H9 (cell line): ENCODE data around the gene GAS2. TPM values are rescaled to one million over a fixed set of nuclear protein-coding genes. Genes with fewer than 3 reads are reported as not detected.

Source experiments
- DNase-seq: peaks from one replicate; pipeline ENCODE4 v3.0.0-alpha.2; 2017
- H2AFZ ChIP-seq: one replicate; pipeline ENCODE4 v1.6.1; 2013; ENCODE audit warnings: mild to moderate bottlenecking, low read length, control low read depth, moderate library complexity
- H2AK5ac ChIP-seq: 2 replicates; pipeline ENCODE4 v1.6.1; 2013; ENCODE audit warnings: low read length, control low read depth, mixed read lengths; ENCODE audit not compliant: insufficient read length
- H2BK120ac ChIP-seq: one replicate; pipeline ENCODE4 v1.6.1; 2013; ENCODE audit warnings: low read depth, mild to moderate bottlenecking, low read length, control low read depth, inconsistent platforms; ENCODE audit not compliant: poor library complexity, severe bottlenecking
- H2BK12ac ChIP-seq: 2 replicates; pipeline ENCODE4 v1.6.1; 2013; ENCODE audit warnings: low read length, control low read depth, mixed read lengths, low read depth; ENCODE audit not compliant: insufficient read length
- H2BK15ac ChIP-seq: 2 replicates; pipeline ENCODE4 v1.6.1; 2013; ENCODE audit warnings: low read depth, low read length, control low read depth
- H2BK20ac ChIP-seq: one replicate; pipeline ENCODE4 v1.6.1; 2013; ENCODE audit warnings: low read depth, mild to moderate bottlenecking, low read length, control low read depth, inconsistent platforms; ENCODE audit not compliant: poor library complexity, severe bottlenecking
- H2BK5ac ChIP-seq: 2 replicates; pipeline ENCODE4 v1.6.1; 2013; ENCODE audit warnings: low read length, control low read depth, mixed read lengths; ENCODE audit not compliant: insufficient read length
- H3K14ac ChIP-seq: 2 replicates; pipeline ENCODE4 v1.6.1; 2013; ENCODE audit warnings: low read length, control low read depth; ENCODE audit not compliant: insufficient read depth
- H3K18ac ChIP-seq: 2 replicates; pipeline ENCODE4 v1.6.1; 2013; ENCODE audit warnings: low read depth, mild to moderate bottlenecking, mixed read lengths, low read length, control low read depth; ENCODE audit not compliant: insufficient read length
- H3K23ac ChIP-seq: 2 replicates; pipeline ENCODE4 v1.6.1; 2013; ENCODE audit warnings: low read length, control low read depth, mixed read lengths, low read depth; ENCODE audit not compliant: insufficient read length
- H3K23me2 ChIP-seq: 2 replicates; pipeline ENCODE4 v1.6.1; 2013; ENCODE audit warnings: low read depth, mild to moderate bottlenecking, mixed read lengths, low read length, control low read depth; ENCODE audit not compliant: insufficient read length, poor library complexity, severe bottlenecking
- H3K27ac ChIP-seq: 2 replicates; pipeline ENCODE4 v1.5.1; 2013; ENCODE audit warnings: low read length, control low read depth, mixed read lengths, low read depth; ENCODE audit not compliant: insufficient read length
- H3K27me3 ChIP-seq: 2 replicates; pipeline ENCODE4 v1.6.1; 2013; ENCODE audit warnings: low read length, control low read depth, inconsistent platforms; ENCODE audit not compliant: insufficient read depth
- H3K4ac ChIP-seq: 2 replicates; pipeline ENCODE4 v1.6.1; 2013; ENCODE audit warnings: low read depth, mild to moderate bottlenecking, control low read depth, inconsistent platforms, low read length, moderate library complexity
- H3K4me1 ChIP-seq: 2 replicates; pipeline ENCODE4 v1.6.1; 2013; ENCODE audit warnings: low read length, control low read depth, inconsistent platforms; ENCODE audit not compliant: insufficient read depth
- H3K4me2 ChIP-seq: 2 replicates; pipeline ENCODE4 v1.6.1; 2013; ENCODE audit warnings: low read length, control low read depth, mixed read lengths; ENCODE audit not compliant: insufficient read length, insufficient read depth
- H3K56ac ChIP-seq: 2 replicates; pipeline ENCODE4 v1.6.1; 2013; ENCODE audit warnings: low read depth, mild to moderate bottlenecking, mixed read lengths, low read length, control low read depth; ENCODE audit not compliant: insufficient read length
- H3K79me1 ChIP-seq: 2 replicates; pipeline ENCODE4 v1.6.1; 2013; ENCODE audit warnings: low read depth, mild to moderate bottlenecking, moderate library complexity, low read length, control low read depth, inconsistent platforms; ENCODE audit not compliant: insufficient read depth, poor library complexity, severe bottlenecking
- H3K79me2 ChIP-seq: 2 replicates; pipeline ENCODE4 v1.6.1; 2013; ENCODE audit warnings: low read length, control low read depth, inconsistent platforms; ENCODE audit not compliant: insufficient read depth
- H3K9ac ChIP-seq: 2 replicates; pipeline ENCODE4 v1.6.1; 2013; ENCODE audit warnings: low read length, control low read depth, mixed read lengths; ENCODE audit not compliant: insufficient read length; ENCODE audit errors: extremely low read depth
- H3K9me3 ChIP-seq: one replicate; pipeline ENCODE4 v1.6.1; 2013; ENCODE audit warnings: low read depth, low read length, inconsistent platforms; ENCODE audit not compliant: control insufficient read depth
- H3T11ph ChIP-seq: one replicate; pipeline ENCODE4 v1.6.1; 2013; ENCODE audit warnings: mild to moderate bottlenecking, low read length, control low read depth, inconsistent platforms
- H4K20me1 ChIP-seq: one replicate; pipeline ENCODE4 v1.6.1; 2013; ENCODE audit not compliant: control insufficient read depth, insufficient read length, insufficient read depth
- H4K5ac ChIP-seq: 2 replicates; pipeline ENCODE4 v1.6.1; 2013; ENCODE audit warnings: low read depth, mild to moderate bottlenecking, mixed read lengths, low read length, control low read depth; ENCODE audit not compliant: insufficient read length
- H4K8ac ChIP-seq: replicated peaks from 2 replicates; pipeline ENCODE4 v1.6.1; 2013; ENCODE audit warnings: low read length, control low read depth, mixed read lengths, low read depth; ENCODE audit not compliant: insufficient read length
- H4K91ac ChIP-seq: 2 replicates; pipeline ENCODE4 v1.6.1; 2013; ENCODE audit warnings: low read depth, mild to moderate bottlenecking, moderate library complexity, mixed read lengths, low read length, control low read depth; ENCODE audit not compliant: insufficient read length
- H3K27ac Mint-ChIP-seq, 3 experiments: 2 replicates in 2 of 3; 3 replicates in 1 of 3; pipeline ENCODE4 v1.8.0; 2020 to 2021; ENCODE audit warnings: mixed read lengths in 3 of 3, mild to moderate bottlenecking in 1 of 3, moderate library complexity in 1 of 3
- H3K27me3 Mint-ChIP-seq: 2 replicates; pipeline ENCODE4 v1.8.0; 2021; ENCODE audit warnings: low read depth, mild to moderate bottlenecking, moderate library complexity, mixed read lengths
- H3K36me3 Mint-ChIP-seq, 3 experiments: 2 replicates in 2 of 3; 3 replicates in 1 of 3; pipeline ENCODE4 v1.8.0; 2020 to 2021; ENCODE audit warnings: low read depth in 3 of 3, mixed read lengths in 3 of 3; ENCODE audit not compliant: insufficient read depth in 1 of 3
- H3K4me1 Mint-ChIP-seq, 2 experiments: 2 replicates each; pipeline ENCODE4 v1.8.0; 2020; ENCODE audit warnings: mixed read lengths in 2 of 2
- H3K4me3 Mint-ChIP-seq, 2 experiments: 2 replicates in 1 of 2; 3 replicates in 1 of 2; pipeline ENCODE4 v1.8.0; 2020 to 2021; ENCODE audit warnings: mild to moderate bottlenecking in 2 of 2, mixed read lengths in 2 of 2, moderate library complexity in 1 of 2
- H3K9me3 Mint-ChIP-seq, 2 experiments: 2 replicates in 1 of 2; 3 replicates in 1 of 2; pipeline ENCODE4 v1.8.0; 2020; ENCODE audit warnings: mild to moderate bottlenecking in 2 of 2, mixed read lengths in 2 of 2, moderate library complexity in 1 of 2
- CTCF ChIP-seq: fragments of 200-600 bp; sonication (generic); conservative IDR thresholded peaks from 3 replicates; pipeline ENCODE4 v1.8.0; 2021; ENCODE audit warnings: antibody characterized with exemption, mild to moderate bottlenecking
- WGBS: extraction: QIAGEN DNeasy Blood & Tissue Kit; methylation state at CpG from one replicate; pipeline ENCODE4 v1.1.7; 2013; ENCODE audit warnings: missing lambda C conversion rate, low lambda C conversion rate, mixed read lengths; ENCODE audit not compliant: insufficient read length; ENCODE audit errors: extremely low coverage; 5-methylcytosine and 5-hydroxymethylcytosine counted together
- total RNA-seq: library from RNA; stranded (reverse); gene quantifications from 2 replicates; pipeline ENCODE4 v1.2.1, GENCODE V29; 2021

GAS2 gene
- total RNA-seq, 1 experiment from 2014 or later: 1.7 TPM

- Histone ChIP-seq H2BK12ac (no peak overlapping the region), H3K4ac (no peak overlapping the region), H3K23me2 (no peaks in the 10 kb centered on the region), H2AFZ (no peak overlapping the region), H3K27ac (no peak overlapping the region), H4K8ac (no peak overlapping the region), H3K9ac (no peak overlapping the region), H2AK5ac (no peak overlapping the region), H2BK120ac (no peak overlapping the region), H2BK20ac (no peak overlapping the region), H3T11ph (no peak overlapping the region), H4K20me1 (no peaks in the 10 kb centered on the region), H2BK5ac (no peak overlapping the region), H4K91ac (no peak overlapping the region), H3K18ac (no peak overlapping the region), H3K79me2 (no peaks in the 10 kb centered on the region), H3K79me1 (no peaks in the 10 kb centered on the region), H3K4me1 (no peaks in the 10 kb centered on the region), H3K23ac (no peak overlapping the region), H3K4me2 (no peak overlapping the region), H2BK15ac (no peak overlapping the region), H4K5ac (no peak overlapping the region), H3K9me3 (no peaks in the 10 kb centered on the region), H3K27me3 (no peaks in the 10 kb centered on the region), H3K56ac (no peak overlapping the region), H3K14ac (no peak overlapping the region)
- Mint-ChIP-seq H3K9me3 (no peaks in the 10 kb centered on the region), H3K27me3 (no peaks in the 10 kb centered on the region), H3K4me3 (no peak overlapping the region), H3K27ac (no peak overlapping the region), H3K4me1 (peaks cover 5 to 7% of the 10 kb centered on the region in 2 experiments; a peak in 2 of 4 replicates), H3K36me3 (no peaks in the 10 kb centered on the region)
- no CpG with 5 or more reads among the region's 1 CpG for WGBS
- DNase-seq: no peak
- no peak for TF ChIP-seq CTCF
Measured at GRCh38 chr11:22690257-22690656, 23.8 kb downstream of the GAS2 start.
